WI38 (cell line): ENCODE measurements around the gene DPY19L1.
"Not testable (repeated sequence)": the region's sequence is repeated elsewhere in the genome, so short reads cannot be mapped to it uniquely, and the experiment has no call there.

ENCODE experiments used
- H3K4me3 ChIP-seq: 2 replicates; pipeline ENCODE4 v1.5.1; 2011; ENCODE audit warnings: low read depth, mild to moderate bottlenecking, control low read depth, low read length
- TF ChIP-seq, protein P1 (sequence below): IDR thresholded peaks from 2 replicates; pipeline ENCODE4 v1.5.1; 2012; ENCODE audit warnings: low read depth, mild to moderate bottlenecking, control low read depth, low read length

Gene DPY19L1

DNA sequence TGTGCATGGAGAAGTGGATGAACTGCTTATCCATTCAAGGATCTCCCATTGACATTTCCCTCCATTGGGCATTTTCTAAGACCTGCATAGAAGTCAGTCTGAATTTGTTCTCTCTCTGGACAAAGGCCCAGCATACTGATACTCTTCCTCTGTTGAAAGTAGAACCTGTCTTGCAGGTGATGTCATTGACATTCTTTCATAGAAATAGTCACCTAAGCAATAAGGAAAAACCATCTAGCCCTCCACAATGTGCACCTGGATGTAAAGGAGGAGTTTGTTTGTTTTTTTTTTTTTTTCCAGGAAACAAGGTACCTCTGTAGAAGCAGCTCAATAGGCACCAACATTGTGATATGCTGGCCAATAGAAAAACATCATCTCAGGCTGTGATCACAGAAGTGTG lies 150.4 kb downstream of the DPY19L1 start:
- no peak overlapping the region for H3K4me3 ChIP-seq
- TF ChIP-seq, protein P1, sequence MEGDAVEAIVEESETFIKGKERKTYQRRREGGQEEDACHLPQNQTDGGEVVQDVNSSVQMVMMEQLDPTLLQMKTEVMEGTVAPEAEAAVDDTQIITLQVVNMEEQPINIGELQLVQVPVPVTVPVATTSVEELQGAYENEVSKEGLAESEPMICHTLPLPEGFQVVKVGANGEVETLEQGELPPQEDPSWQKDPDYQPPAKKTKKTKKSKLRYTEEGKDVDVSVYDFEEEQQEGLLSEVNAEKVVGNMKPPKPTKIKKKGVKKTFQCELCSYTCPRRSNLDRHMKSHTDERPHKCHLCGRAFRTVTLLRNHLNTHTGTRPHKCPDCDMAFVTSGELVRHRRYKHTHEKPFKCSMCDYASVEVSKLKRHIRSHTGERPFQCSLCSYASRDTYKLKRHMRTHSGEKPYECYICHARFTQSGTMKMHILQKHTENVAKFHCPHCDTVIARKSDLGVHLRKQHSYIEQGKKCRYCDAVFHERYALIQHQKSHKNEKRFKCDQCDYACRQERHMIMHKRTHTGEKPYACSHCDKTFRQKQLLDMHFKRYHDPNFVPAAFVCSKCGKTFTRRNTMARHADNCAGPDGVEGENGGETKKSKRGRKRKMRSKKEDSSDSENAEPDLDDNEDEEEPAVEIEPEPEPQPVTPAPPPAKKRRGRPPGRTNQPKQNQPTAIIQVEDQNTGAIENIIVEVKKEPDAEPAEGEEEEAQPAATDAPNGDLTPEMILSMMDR = no peak

DNA sequence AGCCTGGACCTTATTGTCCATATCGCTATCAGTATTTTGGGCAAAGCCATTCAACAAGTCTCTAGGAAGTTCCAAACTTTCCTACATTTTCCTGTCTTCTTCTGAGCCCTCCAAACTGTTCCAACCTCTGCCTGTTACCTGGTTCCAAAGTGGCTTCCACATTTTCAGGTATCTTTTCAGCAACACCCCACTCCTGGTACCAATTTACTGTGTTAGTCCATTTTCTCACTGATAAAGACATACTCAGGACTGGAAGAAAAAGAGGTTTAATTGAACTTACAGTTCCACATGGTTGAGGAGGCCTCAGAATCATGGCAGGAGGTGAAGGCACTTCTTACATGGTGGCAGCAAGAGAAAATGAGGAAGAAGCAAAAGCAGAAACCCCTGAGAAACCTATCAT lies 153.4 kb downstream of the DPY19L1 start:
- not testable (repeated sequence) for H3K4me3 ChIP-seq

DNA sequence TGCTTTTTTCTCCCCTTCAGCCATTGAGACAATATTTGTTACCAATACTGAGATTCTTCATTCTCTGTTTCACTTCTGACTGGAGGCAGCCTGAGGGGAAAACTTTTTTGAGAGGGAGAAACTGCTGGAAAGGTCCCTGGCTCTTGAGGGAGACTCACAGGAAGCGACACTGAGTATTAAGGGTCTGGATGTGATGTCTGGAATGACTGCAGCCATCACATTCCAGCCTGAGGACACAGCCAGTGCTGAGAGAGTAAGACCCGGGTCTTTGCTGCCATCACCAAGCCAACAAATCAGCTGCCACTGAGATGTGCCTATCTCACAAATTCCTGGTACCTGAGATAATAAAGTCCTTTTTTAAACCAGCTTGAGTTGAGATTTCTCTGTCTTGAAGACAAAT lies 157.4 kb downstream of the DPY19L1 start:
- no peak overlapping the region for H3K4me3 ChIP-seq
- TF ChIP-seq, protein P1 = no peak

DNA sequence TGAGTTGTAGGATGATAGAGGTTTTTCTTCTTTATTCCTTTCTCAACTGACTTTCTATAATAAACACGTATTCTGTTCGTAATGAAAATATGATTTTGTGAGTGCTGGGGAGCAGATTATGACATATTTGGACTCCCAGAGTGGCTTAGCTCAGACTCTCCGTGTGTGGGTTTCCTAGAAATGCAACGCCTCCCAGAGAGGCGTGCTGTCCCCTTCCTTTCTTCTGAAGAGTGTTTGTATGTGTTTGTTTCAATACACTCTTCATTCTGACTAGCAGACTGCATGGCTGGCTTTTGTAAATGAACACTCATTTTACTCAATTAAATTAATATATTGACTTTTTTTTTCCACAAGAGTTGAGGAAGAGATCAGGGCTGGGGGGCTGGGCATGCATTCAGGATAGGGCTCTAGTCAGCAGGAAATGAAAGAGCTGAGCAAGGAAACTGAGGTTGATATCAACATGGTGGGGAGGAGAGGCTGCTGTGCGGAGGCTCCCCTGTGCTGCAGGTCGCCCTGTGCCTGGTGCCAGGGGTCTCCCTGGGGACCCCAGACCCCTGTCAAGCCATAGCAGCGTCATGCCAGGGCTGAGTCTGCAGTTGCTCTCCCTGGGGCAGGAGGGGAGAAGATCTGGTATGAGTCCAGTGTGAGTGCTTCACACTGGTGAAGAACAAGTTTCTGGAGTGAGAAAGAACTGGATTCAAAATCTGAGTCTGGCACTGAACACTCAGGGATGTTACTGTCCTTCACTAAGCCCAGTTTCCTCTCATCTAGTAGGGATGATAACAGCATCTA lies 158.1 kb downstream of the DPY19L1 start:
- not testable (repeated sequence) for H3K4me3 ChIP-seq
